ENCODE results near the gene DAPK1.

GRCh38 chr9:87677776-87678587 is 180.3 kb downstream of the DAPK1 start:
- TF ChIP-seq EZH2 (IDR thresholded peaks at IDR 0.05; ENCODE audit: insufficient read depth, low read length), result no peak
- no peak for TF ChIP-seq CTCF (IDR thresholded peaks at IDR 0.05; ENCODE audit: insufficient read depth, low read depth, low read length)
